DOHH2 (cell line): ENCODE results near the gene FOSL2.

Experiments used
- CTCF ChIP-seq: fragments of 200-600 bp; sonication (generic); IDR thresholded peaks from one replicate; pipeline ENCODE4 v1.5.1; 2014; ENCODE audit warnings: antibody characterized with exemption, mild to moderate bottlenecking, low read depth, low read length; ENCODE audit not compliant: poor library complexity, severe bottlenecking
- EZH2phosphoT487 ChIP-seq: fragments of 200-600 bp; sonication (generic); IDR thresholded peaks from 2 replicates; pipeline ENCODE4 v1.6.1; 2017; ENCODE audit warnings: borderline replicate concordance, mild to moderate bottlenecking, antibody characterized with exemption, low read length, moderate library complexity, mixed read lengths

- TF ChIP-seq CTCF = no peak
- TF ChIP-seq EZH2phosphoT487 = no peak
Measured at GRCh38 chr2:28348149-28348567, 44.5 kb upstream of the FOSL2 start.
